Thyroid gland (tissue), 4 donors: ENCODE data around the gene SLIT2. TPM values are rescaled to one million over a fixed set of nuclear protein-coding genes. Genes with fewer than 3 reads are reported as not detected.

ENCODE experiments used
- DNase-seq, 2 donors: peaks; one replicate each; pipeline ENCODE4 v3.0.0-alpha.2; 2019
- H3K27ac ChIP-seq, 3 donors: fragments of 200-600 bp; sonication (generic); 1 replicate in 2 of 3; 2 replicates in 1 of 3; pipeline ENCODE4 v1.5.1; 2016 to 2019; ENCODE audit warnings: mild to moderate bottlenecking in 1 of 3, moderate library complexity in 1 of 3
- H3K27me3 ChIP-seq: fragments of 200-600 bp; sonication (generic); one replicate; pipeline ENCODE4 v1.5.1; 2019
- H3K36me3 ChIP-seq, 2 donors: fragments of 200-600 bp; sonication (generic); one replicate each; pipeline ENCODE4 v1.5.1; 2016 to 2019
- H3K4me1 ChIP-seq, 2 donors: fragments of 200-600 bp; sonication (generic); one replicate each; pipeline ENCODE4 v1.5.1; 2017 to 2019
- H3K4me3 ChIP-seq, 3 donors: fragments of 200-600 bp; sonication (generic); replicated peaks in 1 of 3; 1 replicate in 2 of 3; 2 replicates in 1 of 3; pipeline ENCODE4 v1.5.1; 2016; ENCODE audit warnings: mild to moderate bottlenecking in 1 of 3
- H3K9me3 ChIP-seq: fragments of 200-600 bp; sonication (generic); one replicate; pipeline ENCODE4 v1.5.1; 2017
- CTCF ChIP-seq, 6 experiments: fragments of 200-600 bp in 3 of 6; fragments of 450-650 bp in 3 of 6; sonication (generic) in 3 of 6; IDR thresholded peaks; one replicate each; pipeline ENCODE4 v1.5.1; 2016 to 2019; ENCODE audit warnings: antibody characterized with exemption in 6 of 6, mild to moderate bottlenecking in 2 of 6, inconsistent platforms in 1 of 6, moderate library complexity in 1 of 6
- POLR2A ChIP-seq, 2 donors: fragments of 450-650 bp; IDR thresholded peaks; one replicate each; pipeline ENCODE4 v1.6.1; 2017; ENCODE audit warnings: antibody characterized with exemption in 2 of 2, mild to moderate bottlenecking in 2 of 2, moderate library complexity in 1 of 2
- WGBS, 2 donors: methylation state at CpG; one replicate each; pipeline ENCODE4 v1.1.5; 2017; 5-methylcytosine and 5-hydroxymethylcytosine counted together
- intact Hi-C: fragments of 100-400 bp; cut with DNase I; formaldehyde crosslinking; loops from one replicate; pipeline ENCODE4 v1.15.1; 2023
- total RNA-seq, 4 donors: library from RNA; depleted of rRNA; stranded (reverse); fragments of >200 nt; gene quantifications; one replicate each; pipeline ENCODE4 v1.2.3, GENCODE V29; 2016

The SLIT2 gene
- total RNA-seq, 4 donors from 2014 or later: 13.7 to 23.9 (median 17.1) TPM

- no peak for TF ChIP-seq CTCF (IDR thresholded peaks at IDR 0.05)
- no peak for TF ChIP-seq POLR2A (IDR thresholded peaks at IDR 0.05)
- no peak for DNase-seq
- H3K4me1 ChIP-seq: no peaks in the 10 kb centered on the region
- no peaks in the 10 kb centered on the region for H3K36me3 ChIP-seq
- intact Hi-C loops: no loop called here
- no peaks in the 10 kb centered on the region for H3K9me3 ChIP-seq
- no peaks in the 10 kb centered on the region for H3K27me3 ChIP-seq
- no peak overlapping the region for H3K27ac ChIP-seq
- H3K4me3 ChIP-seq: no peak overlapping the region
Observed at GRCh38 chr4:20219521-20219920, 32.2 kb upstream of the SLIT2 start.

- Histone ChIP-seq H3K4me1 (no peaks in the 10 kb centered on the region), H3K9me3 (no peaks in the 10 kb centered on the region), H3K4me3 (no peak overlapping the region), H3K27me3 (no peaks in the 10 kb centered on the region), H3K27ac (no peak overlapping the region), H3K36me3 (no peaks in the 10 kb centered on the region)
- TF ChIP-seq POLR2A (IDR thresholded peaks at IDR 0.05): no peak
- TF ChIP-seq CTCF (IDR thresholded peaks at IDR 0.05): no peak
- 93 to 97% methylated on average over 3 of the region's 3 CpGs for WGBS, 2 donors
- intact Hi-C loops: no loop called here
- DNase-seq: no peak
Observed at GRCh38 chr4:20237894-20238537, 13.7 kb upstream of the SLIT2 start.

GRCh38 chr4:20248155-20248558, 3.5 kb upstream of the SLIT2 start:
- Histone ChIP-seq H3K4me1 (peaks cover 0 to 7% of the 10 kb centered on the region in 2 donors), H3K36me3 (no peaks in the 10 kb centered on the region), H3K27ac (no peak overlapping the region), H3K4me3 (no peak overlapping the region), H3K27me3 (no peaks in the 10 kb centered on the region), H3K9me3 (no peaks in the 10 kb centered on the region)
- no peak for DNase-seq
- intact Hi-C loops: loop anchor here (10.0 kb wide), 1 partner anchor 1023 kb away; no protein-coding TSS in a partner anchor
- WGBS, 2 donors: 16 to 20% methylated on average over 3 of the region's 3 CpGs
- TF ChIP-seq POLR2A (IDR thresholded peaks at IDR 0.05): no peak
- peak in 5 of 6 experiments; percentile 27 to 64 (median 51) for TF ChIP-seq CTCF (IDR thresholded peaks at IDR 0.05)

GRCh38 chr4:20249333-20249732, 2.4 kb upstream of the SLIT2 start:
- no peaks in the 10 kb centered on the region for H3K36me3 ChIP-seq
- intact Hi-C loops: loop anchor here (10.0 kb wide), 1 partner anchor 1025 kb away; no protein-coding TSS in a partner anchor
- H3K4me3 ChIP-seq: no peak overlapping the region
- H3K27me3 ChIP-seq: no peaks in the 10 kb centered on the region
- no peaks in the 10 kb centered on the region for H3K9me3 ChIP-seq
- TF ChIP-seq POLR2A (IDR thresholded peaks at IDR 0.05) (no peak), CTCF (IDR thresholded peaks at IDR 0.05) (peak in 3 of 6 experiments; percentile 30 to 53 (median 49))
- DNase-seq: peak in 1 of 2 donors; percentile 6
- 12 to 32% methylated on average over 2 of the region's 2 CpGs for WGBS, 2 donors
- H3K4me1 ChIP-seq: peaks cover 0 to 19% of the 10 kb centered on the region in 2 donors
- H3K27ac ChIP-seq: no peak overlapping the region

- TF ChIP-seq POLR2A (IDR thresholded peaks at IDR 0.05): no peak
- TF ChIP-seq CTCF (IDR thresholded peaks at IDR 0.05): no peak
- H3K27me3 ChIP-seq: no peaks in the 10 kb centered on the region
- WGBS, 2 donors: 9 to 13% methylated on average over 16 to 25 of the region's 35 CpGs
- H3K27ac ChIP-seq: peak overlapping the region in 1 of 3 donors; percentile 30
- H3K4me3 ChIP-seq: peak overlapping the region; percentile 41 to 71 (median 56)
- DNase-seq: no peak
- no peaks in the 10 kb centered on the region for H3K36me3 ChIP-seq
- peaks cover 3 to 29% of the 10 kb centered on the region in 2 donors for H3K4me1 ChIP-seq
- no peaks in the 10 kb centered on the region for H3K9me3 ChIP-seq
- intact Hi-C loops: no loop called here
Observed at GRCh38 chr4:20251031-20251795, 492 bp upstream of the SLIT2 start.
